ENCODE results near the gene PRRT3. TPM values are rescaled to one million over a fixed set of nuclear protein-coding genes. Genes with fewer than 3 reads are reported as not detected.
"Not testable (repeated sequence)": the region's sequence is repeated elsewhere in the genome, so short reads cannot be mapped to it uniquely, and the experiment has no call there.

PRRT3 gene
- total RNA-seq, 1 donor from 2014 or later: 6.2 TPM

- intact Hi-C loops (cut with micrococcal nuclease): not testable (repeated sequence)
These were observed 51.2 kb downstream of the PRRT3 start for GRCh38 chr3:9900965-9901415.

GRCh38 chr3:9899289-9899791 is 52.9 kb downstream of the PRRT3 start:
- intact Hi-C loops (cut with micrococcal nuclease): no loop called here

- intact Hi-C loops (cut with micrococcal nuclease): no loop called here
These were observed 53.6 kb downstream of the PRRT3 start for GRCh38 chr3:9898467-9899241.

GRCh38 chr3:9897408-9898372 is 54.5 kb downstream of the PRRT3 start:
- intact Hi-C loops (cut with micrococcal nuclease): no loop called here

- intact Hi-C loops (cut with micrococcal nuclease): not testable (repeated sequence)
These were observed 55.3 kb downstream of the PRRT3 start for GRCh38 chr3:9896755-9897407.

GRCh38 chr3:9895715-9896114 is 56.5 kb downstream of the PRRT3 start:
- intact Hi-C loops (cut with micrococcal nuclease): not testable (repeated sequence)

Other genes with a start within 250 kb of the PRRT3 start
- 0.20 and 0.36 TPM in 2 replicates for gene CPNE9, start 248.6 kb downstream of the PRRT3 start, total RNA-seq
- gene BRPF1, start 220.7 kb downstream of the PRRT3 start, total RNA-seq: 41.9 and 44.2 TPM in 2 replicates
- 40.1 and 40.7 TPM in 2 replicates for gene OGG1, start 202.5 kb downstream of the PRRT3 start, total RNA-seq
- 46.7 and 50.6 TPM in 2 replicates for gene CAMK1, start 182.5 kb downstream of the PRRT3 start, total RNA-seq
- gene TADA3, start 159.9 kb downstream of the PRRT3 start, total RNA-seq: 84.3 and 85.7 TPM in 2 replicates
- 295 and 297 TPM in 2 replicates for gene ARPC4, start 159.3 kb downstream of the PRRT3 start, total RNA-seq
- gene TTLL3, start 142.1 kb downstream of the PRRT3 start, total RNA-seq: 66.6 and 71.2 TPM in 2 replicates
- gene RPUSD3, start 108.4 kb downstream of the PRRT3 start, total RNA-seq: 50.4 and 54.1 TPM in 2 replicates
- gene CIDEC, start 72.2 kb downstream of the PRRT3 start, total RNA-seq: not detected in 2 replicates
- gene JAGN1, start 61.8 kb downstream of the PRRT3 start, total RNA-seq: 23.5 and 25.3 TPM in 2 replicates
- gene IL17RE, start 49.6 kb downstream of the PRRT3 start, total RNA-seq: 0.36 and 0.70 TPM in 2 replicates
- 0.23 and 0.34 TPM in 2 replicates for gene IL17RC, start 35.3 kb downstream of the PRRT3 start, total RNA-seq
- gene CRELD1, start 18.6 kb downstream of the PRRT3 start, total RNA-seq: 16.0 and 20.2 TPM in 2 replicates
- gene EMC3, start 34.4 kb upstream of the PRRT3 start, total RNA-seq: 53.5 TPM in 2 replicates
- gene FANCD2, start 74.0 kb upstream of the PRRT3 start, total RNA-seq: 56.6 and 61.9 TPM in 2 replicates
- gene FANCD2OS, start 155.8 kb upstream of the PRRT3 start, total RNA-seq: not detected in 2 replicates
- 108 and 110 TPM in 2 replicates for gene BRK1, start 163.3 kb upstream of the PRRT3 start, total RNA-seq
- gene VHL, start 189.4 kb upstream of the PRRT3 start, total RNA-seq: 65.8 and 67.9 TPM in 2 replicates
- 1.4 and 1.5 TPM in 2 replicates for gene IRAK2, start 212.5 kb upstream of the PRRT3 start, total RNA-seq